CD4-positive, alpha-beta T cell (primary cell): ENCODE results near the gene TSEN2. TPM values are rescaled to one million over a fixed set of nuclear protein-coding genes. Genes with fewer than 3 reads are reported as not detected.
"Not testable (repeated sequence)": the region's sequence is repeated elsewhere in the genome, so short reads cannot be mapped to it uniquely, and the experiment has no call there.

Source experiments
- ATAC-seq: fragments of 200-7000 bp; cut with Tn5 transposase; one replicate; pipeline ENCODE4 v1.10.0; 2022; ENCODE audit warnings: mild to moderate bottlenecking; ENCODE audit not compliant: poor library complexity
- CTCF ChIA-PET: fragments of 350-600 bp; sonication (Branson Sonifier 250); formaldehyde crosslinking; loops from one replicate; lab custom pipeline; 2021; ENCODE audit warnings: antibody characterized with exemption, inconsistent platforms; lab: Charles Lee
- POLR2A ChIA-PET: fragments of 350-600 bp; sonication (Branson Sonifier 250); formaldehyde crosslinking; loops from one replicate; lab custom pipeline; 2021; ENCODE audit warnings: antibody characterized with exemption, inconsistent platforms; lab: Charles Lee
- DNase-seq, 14 experiments: peaks; one replicate each; pipeline ENCODE4 v3.0.0-alpha.2; 2013 to 2020; ENCODE audit warnings: mixed read lengths in 2 of 14
- H3K27ac ChIP-seq, 2 donors: one replicate each; pipeline versions ENCODE4 v1.5.1 to v1.7.0; 2013; ENCODE audit warnings: low read length in 2 of 2, low read depth in 1 of 2, mild to moderate bottlenecking in 1 of 2
- H3K27me3 ChIP-seq, 2 experiments: 1 replicate in 1 of 2; 2 replicates in 1 of 2; pipeline versions ENCODE4 v1.6.1 to v1.7.0; 2013; ENCODE audit warnings: low read length in 2 of 2, control low read depth in 1 of 2, mild to moderate bottlenecking in 1 of 2, moderate library complexity in 1 of 2; ENCODE audit not compliant: insufficient read depth in 2 of 2, control insufficient read depth in 1 of 2
- H3K36me3 ChIP-seq: one replicate; pipeline ENCODE4 v1.6.1; 2013; ENCODE audit warnings: low read length, control low read depth; ENCODE audit not compliant: insufficient read depth
- H3K4me1 ChIP-seq: one replicate; pipeline ENCODE4 v1.6.1; 2013; ENCODE audit warnings: low read length, control low read depth; ENCODE audit not compliant: insufficient read depth
- H3K4me3 ChIP-seq: one replicate; pipeline ENCODE4 v1.5.1; 2013; ENCODE audit warnings: mild to moderate bottlenecking, low read length, moderate library complexity
- H3K9me3 ChIP-seq, 2 experiments: 1 replicate in 1 of 2; 2 replicates in 1 of 2; pipeline versions ENCODE4 v1.6.1 to v1.7.0; 2013; ENCODE audit warnings: low read length in 2 of 2, mild to moderate bottlenecking in 2 of 2, control low read depth in 1 of 2, moderate library complexity in 1 of 2; ENCODE audit not compliant: control insufficient read depth in 1 of 2, insufficient read depth in 1 of 2
- H3K27ac Mint-ChIP-seq: one replicate; pipeline ENCODE4 v1.8.0; 2020; ENCODE audit warnings: mixed read lengths
- H3K27me3 Mint-ChIP-seq: one replicate; pipeline ENCODE4 v1.8.0; 2021; ENCODE audit warnings: mixed read lengths
- H3K36me3 Mint-ChIP-seq: one replicate; pipeline ENCODE4 v1.8.0; 2021; ENCODE audit warnings: low read depth, mixed read lengths
- H3K4me1 Mint-ChIP-seq: one replicate; pipeline ENCODE4 v1.8.0; 2021; ENCODE audit warnings: low read depth, mixed read lengths
- H3K4me3 Mint-ChIP-seq: one replicate; pipeline ENCODE4 v1.8.0; 2020; ENCODE audit warnings: mild to moderate bottlenecking, mixed read lengths
- H3K9me3 Mint-ChIP-seq: one replicate; pipeline ENCODE4 v1.8.0; 2020; ENCODE audit warnings: mixed read lengths
- intact Hi-C, 2 experiments: fragments of 100-400 bp; cut with DNase I in 1 of 2; cut with micrococcal nuclease in 1 of 2; formaldehyde crosslinking; loops; one replicate each; pipeline versions ENCODE4 v1.15.1 to v1.9.0; 2023 to 2025; cut with DNase I, micrococcal nuclease
- total RNA-seq, 174 experiments: library from RNA in 2 of 174; stranded (reverse) in 2 of 174; gene quantifications; one replicate each; pipeline ENCODE4 v1.2.3 and lab custom pipeline; 2021 to 2026
- TF ChIP-seq, protein P1 (sequence below): fragments of 200-600 bp; IDR thresholded peaks from one replicate; pipeline ENCODE4 v1.8.0; 2022; ENCODE audit warnings: antibody characterized with exemption, mild to moderate bottlenecking

The TSEN2 gene
- total RNA-seq, 2 experiments from 2014 or later = 8.0 to 8.2 TPM

GRCh38 chr3:12467746-12468145, 16.5 kb upstream of the TSEN2 start:
- Histone ChIP-seq H3K27me3 (no peaks in the 10 kb centered on the region), H3K4me1 (peaks cover 12% of the 10 kb centered on the region), H3K36me3 (no peaks in the 10 kb centered on the region), H3K9me3 (no peaks in the 10 kb centered on the region), H3K4me3 (no peak overlapping the region), H3K27ac (no peak overlapping the region)
- Mint-ChIP-seq H3K27me3 (no peaks in the 10 kb centered on the region), H3K9me3 (no peaks in the 10 kb centered on the region), H3K27ac (no peak overlapping the region), H3K36me3 (no peaks in the 10 kb centered on the region), H3K4me1 (peaks cover 19% of the 10 kb centered on the region), H3K4me3 (no peak overlapping the region)
- ATAC-seq = no peak
- ChIA-PET CTCF (no interaction called here), POLR2A (no interaction called here)
- intact Hi-C loops = no loop called here
- no peak for DNase-seq
- TF ChIP-seq, protein P1, sequence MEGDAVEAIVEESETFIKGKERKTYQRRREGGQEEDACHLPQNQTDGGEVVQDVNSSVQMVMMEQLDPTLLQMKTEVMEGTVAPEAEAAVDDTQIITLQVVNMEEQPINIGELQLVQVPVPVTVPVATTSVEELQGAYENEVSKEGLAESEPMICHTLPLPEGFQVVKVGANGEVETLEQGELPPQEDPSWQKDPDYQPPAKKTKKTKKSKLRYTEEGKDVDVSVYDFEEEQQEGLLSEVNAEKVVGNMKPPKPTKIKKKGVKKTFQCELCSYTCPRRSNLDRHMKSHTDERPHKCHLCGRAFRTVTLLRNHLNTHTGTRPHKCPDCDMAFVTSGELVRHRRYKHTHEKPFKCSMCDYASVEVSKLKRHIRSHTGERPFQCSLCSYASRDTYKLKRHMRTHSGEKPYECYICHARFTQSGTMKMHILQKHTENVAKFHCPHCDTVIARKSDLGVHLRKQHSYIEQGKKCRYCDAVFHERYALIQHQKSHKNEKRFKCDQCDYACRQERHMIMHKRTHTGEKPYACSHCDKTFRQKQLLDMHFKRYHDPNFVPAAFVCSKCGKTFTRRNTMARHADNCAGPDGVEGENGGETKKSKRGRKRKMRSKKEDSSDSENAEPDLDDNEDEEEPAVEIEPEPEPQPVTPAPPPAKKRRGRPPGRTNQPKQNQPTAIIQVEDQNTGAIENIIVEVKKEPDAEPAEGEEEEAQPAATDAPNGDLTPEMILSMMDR = no peak

DNA sequence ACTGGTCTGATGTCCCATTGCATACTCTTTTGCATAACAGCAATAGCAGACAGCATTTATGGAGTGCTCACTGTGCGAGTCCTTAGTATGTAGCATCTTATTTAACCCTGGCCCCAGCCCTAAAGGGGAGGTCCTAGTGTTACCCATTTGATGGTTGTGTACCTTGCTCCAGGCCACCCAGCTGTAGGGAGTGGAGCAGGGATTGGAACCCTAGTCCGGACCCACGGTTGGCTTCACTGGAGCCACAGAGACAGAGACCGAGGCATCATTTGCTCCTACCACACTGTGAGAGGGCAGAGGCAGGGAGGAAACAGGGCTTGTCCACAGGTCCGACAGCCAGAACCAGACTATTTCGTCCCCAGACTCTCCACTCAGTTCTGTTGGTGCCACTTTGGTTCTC, 16.0 kb upstream of the TSEN2 start:
- peaks cover 9% of the 10 kb centered on the region for H3K4me1 ChIP-seq
- Mint-ChIP-seq H3K36me3 (no peaks in the 10 kb centered on the region), H3K9me3 (no peaks in the 10 kb centered on the region), H3K4me1 (peaks cover 18% of the 10 kb centered on the region), H3K27me3 (no peaks in the 10 kb centered on the region), H3K27ac (no peak overlapping the region), H3K4me3 (no peak overlapping the region)
- no peak overlapping the region for H3K27ac ChIP-seq
- intact Hi-C loops = no loop called here
- POLR2A ChIA-PET = no interaction called here
- H3K27me3 ChIP-seq = no peaks in the 10 kb centered on the region
- ATAC-seq = no peak
- CTCF ChIA-PET = no interaction called here
- TF ChIP-seq, protein P1 = no peak
- no peaks in the 10 kb centered on the region for H3K9me3 ChIP-seq
- H3K4me3 ChIP-seq = no peak overlapping the region
- no peak for DNase-seq
- no peaks in the 10 kb centered on the region for H3K36me3 ChIP-seq

- no peak for ATAC-seq
- ChIA-PET POLR2A (no interaction called here), CTCF (no interaction called here)
- peaks cover 17% of the 10 kb centered on the region for H3K4me1 Mint-ChIP-seq
- H3K36me3 Mint-ChIP-seq = no peaks in the 10 kb centered on the region
- H3K4me1 ChIP-seq = peaks cover 12% of the 10 kb centered on the region
- no peaks in the 10 kb centered on the region for H3K9me3 Mint-ChIP-seq
- intact Hi-C loops = no loop called here
- H3K4me3 ChIP-seq = no peak overlapping the region
- H3K4me3 Mint-ChIP-seq = no peak overlapping the region
- H3K27me3 Mint-ChIP-seq = no peaks in the 10 kb centered on the region
- H3K27me3 ChIP-seq = no peaks in the 10 kb centered on the region
- no peaks in the 10 kb centered on the region for H3K9me3 ChIP-seq
- TF ChIP-seq, protein P1 = no peak
- no peak for DNase-seq
- no peak overlapping the region for H3K27ac ChIP-seq
- no peaks in the 10 kb centered on the region for H3K36me3 ChIP-seq
- no peak overlapping the region for H3K27ac Mint-ChIP-seq
Observed at GRCh38 chr3:12468757-12469156, 15.5 kb upstream of the TSEN2 start.

GRCh38 chr3:12469222-12469621, 15.1 kb upstream of the TSEN2 start:
- POLR2A ChIA-PET, H3K4me3 Mint-ChIP-seq, H3K27me3 ChIP-seq, H3K36me3 Mint-ChIP-seq, ATAC-seq, H3K27ac ChIP-seq, H3K9me3 ChIP-seq, H3K27ac Mint-ChIP-seq, DNase-seq, CTCF ChIA-PET, H3K9me3 Mint-ChIP-seq, H3K4me3 ChIP-seq, H3K27me3 Mint-ChIP-seq, intact Hi-C loops, H3K36me3 ChIP-seq: not testable (repeated sequence)
- H3K4me1 Mint-ChIP-seq = peaks cover 13% of the 10 kb centered on the region
- peaks cover 12% of the 10 kb centered on the region for H3K4me1 ChIP-seq
